GM19025 (cell line): ENCODE data around the gene PCNP.
A peak's percentile ranks its signal among the peaks of the same experiment; 100 is the strongest.
"Not testable (repeated sequence)": the region's sequence is repeated elsewhere in the genome, so short reads cannot be mapped to it uniquely, and the experiment has no call there.

Experiments
- ATAC-seq: cut with Tn5 transposase; IDR thresholded peaks from one replicate; pipeline ENCODE4 v1.9.1; 2021; ENCODE audit warnings: mild to moderate bottlenecking, low read depth, moderate library complexity; ENCODE audit not compliant: unreplicated experiment

PCNP gene

GRCh38 chr3:101631098-101631796 lies 57.3 kb downstream of the PCNP start:
- no peak for ATAC-seq

- ATAC-seq, result not testable (repeated sequence)
Measured at GRCh38 chr3:101631959-101632358, 58.0 kb downstream of the PCNP start.

- no peak for ATAC-seq
Measured at GRCh38 chr3:101632586-101632985, 58.6 kb downstream of the PCNP start.

- ATAC-seq, result no peak
Measured at GRCh38 chr3:101633186-101633585, 59.2 kb downstream of the PCNP start.

GRCh38 chr3:101634591-101635196 lies 60.7 kb downstream of the PCNP start:
- no peak for ATAC-seq

GRCh38 chr3:101635345-101635744 lies 61.4 kb downstream of the PCNP start:
- ATAC-seq, result no peak

GRCh38 chr3:101635954-101636798 lies 62.2 kb downstream of the PCNP start:
- peak; percentile 82 for ATAC-seq

- ATAC-seq, result no peak
Measured at GRCh38 chr3:101637451-101637850, 63.5 kb downstream of the PCNP start.

- ATAC-seq, result no peak
Measured at GRCh38 chr3:101638261-101638745, 64.3 kb downstream of the PCNP start.

GRCh38 chr3:101639280-101639963 lies 65.4 kb downstream of the PCNP start:
- ATAC-seq, result no peak

GRCh38 chr3:101640256-101640655 lies 66.3 kb downstream of the PCNP start:
- ATAC-seq, result no peak

GRCh38 chr3:101641397-101642115 lies 67.6 kb downstream of the PCNP start:
- not testable (repeated sequence) for ATAC-seq

- ATAC-seq, result no peak
Measured at GRCh38 chr3:101642441-101642840, 68.5 kb downstream of the PCNP start.

- no peak for ATAC-seq
Measured at GRCh38 chr3:101643009-101643844, 69.2 kb downstream of the PCNP start.
